Stimulated activated memory B cell treated with anti-CD40 and anti-IgM and Interleukin-4, amounts not matched to agents 10 μg/mL and 1 μg/mL and 100 μg/mL, for 72 hours (primary cell): ENCODE measurements around the gene ATP6V0A4.
"Not testable (repeated sequence)": the region's sequence is repeated elsewhere in the genome, so short reads cannot be mapped to it uniquely, and the experiment has no call there.

ENCODE experiments used
- ATAC-seq: fragments of 150-1000 bp; cut with Tn5 transposase; 2 replicates; pipeline ENCODE4 v1.10.0; 2021
- H3K27ac Mint-ChIP-seq: one replicate; pipeline ENCODE4 v1.8.0; 2022; ENCODE audit warnings: mild to moderate bottlenecking, mixed read lengths
- H3K27me3 Mint-ChIP-seq: one replicate; pipeline ENCODE4 v1.8.0; 2022; ENCODE audit warnings: mixed read lengths
- H3K36me3 Mint-ChIP-seq: one replicate; pipeline ENCODE4 v1.8.0; 2022; ENCODE audit warnings: mixed read lengths
- H3K4me1 Mint-ChIP-seq: one replicate; pipeline ENCODE4 v1.8.0; 2022; ENCODE audit warnings: mixed read lengths
- H3K4me3 Mint-ChIP-seq: one replicate; pipeline ENCODE4 v1.8.0; 2022; ENCODE audit warnings: mild to moderate bottlenecking, moderate library complexity, mixed read lengths
- H3K9me3 Mint-ChIP-seq: one replicate; pipeline ENCODE4 v1.8.0; 2022; ENCODE audit warnings: mixed read lengths

Gene ATP6V0A4

DNA sequence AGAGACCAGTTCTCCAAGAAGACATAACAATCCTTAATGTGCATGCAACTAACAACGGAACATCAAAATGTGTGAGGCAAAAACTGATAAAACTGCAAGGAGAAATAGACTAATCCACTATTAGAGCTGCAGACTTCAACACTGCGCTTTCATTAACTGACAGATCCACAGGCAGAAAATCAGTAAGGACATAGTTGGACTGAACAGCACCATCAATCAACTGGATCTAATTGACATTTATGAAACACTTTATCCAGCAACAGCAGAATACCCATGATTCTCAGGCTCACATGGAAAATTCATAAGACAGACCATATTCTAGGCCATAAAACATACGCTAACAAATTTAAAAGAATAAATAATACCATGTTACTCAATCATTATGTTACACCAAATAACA lies 21.6 kb upstream of the ATP6V0A4 start:
- Mint-ChIP-seq H3K27me3 (no peaks in the 10 kb centered on the region), H3K4me3 (no peak overlapping the region), H3K9me3 (peaks cover 3% of the 10 kb centered on the region), H3K4me1 (no peaks in the 10 kb centered on the region), H3K36me3 (no peaks in the 10 kb centered on the region), H3K27ac (no peak overlapping the region)
- ATAC-seq = no peak

DNA sequence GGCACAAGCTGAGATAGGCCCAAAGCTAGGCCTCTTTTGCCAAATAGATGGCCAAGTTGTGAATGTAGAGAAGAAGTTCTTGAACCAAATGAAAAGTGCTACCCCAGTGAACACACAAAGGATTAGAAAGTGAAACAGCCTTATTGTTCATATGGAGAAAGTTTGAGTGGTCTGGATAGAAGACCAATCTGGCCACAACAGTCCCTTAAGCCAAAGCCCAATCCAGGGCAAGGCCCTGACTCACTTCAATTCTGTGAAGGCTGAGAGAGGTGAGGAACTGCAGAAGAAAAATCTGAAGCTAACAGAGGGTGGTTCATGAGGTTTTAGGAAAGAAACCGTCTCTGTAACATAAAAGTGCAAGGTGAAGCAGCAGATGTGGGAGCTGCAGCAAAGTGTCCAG lies 18.7 kb upstream of the ATP6V0A4 start:
- H3K9me3 Mint-ChIP-seq = peaks cover 3% of the 10 kb centered on the region
- H3K4me3 Mint-ChIP-seq = no peak overlapping the region
- H3K27ac Mint-ChIP-seq = no peak overlapping the region
- no peaks in the 10 kb centered on the region for H3K4me1 Mint-ChIP-seq
- no peak for ATAC-seq
- no peaks in the 10 kb centered on the region for H3K36me3 Mint-ChIP-seq
- H3K27me3 Mint-ChIP-seq = no peaks in the 10 kb centered on the region

DNA sequence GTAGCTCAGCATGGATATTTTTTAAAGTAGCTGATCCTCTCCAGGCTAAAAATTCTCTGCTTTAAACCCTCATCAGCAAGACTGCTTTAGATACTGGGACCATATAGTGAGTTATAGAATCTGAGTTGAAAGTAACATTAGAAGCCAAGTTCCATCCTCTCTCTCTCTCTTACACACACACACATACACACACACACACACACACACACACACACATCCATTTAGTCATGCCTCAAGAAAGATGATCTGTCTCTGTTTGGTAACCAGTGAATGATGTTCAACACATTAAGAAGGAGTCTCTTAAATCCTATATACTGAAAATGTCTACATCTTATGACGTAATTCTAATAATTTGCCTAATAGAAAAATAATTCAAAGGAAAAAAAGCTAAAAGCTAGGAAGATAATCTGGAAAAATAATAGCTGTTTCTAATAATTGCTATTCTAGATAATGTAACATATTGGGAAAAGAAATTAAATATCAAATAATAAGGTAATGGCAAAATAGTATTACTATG lies 16.9 kb upstream of the ATP6V0A4 start:
- Mint-ChIP-seq H3K9me3 (peaks cover 3% of the 10 kb centered on the region), H3K36me3 (no peaks in the 10 kb centered on the region), H3K4me3 (no peak overlapping the region), H3K27ac (no peak overlapping the region), H3K4me1 (no peaks in the 10 kb centered on the region), H3K27me3 (no peaks in the 10 kb centered on the region)
- no peak for ATAC-seq

DNA sequence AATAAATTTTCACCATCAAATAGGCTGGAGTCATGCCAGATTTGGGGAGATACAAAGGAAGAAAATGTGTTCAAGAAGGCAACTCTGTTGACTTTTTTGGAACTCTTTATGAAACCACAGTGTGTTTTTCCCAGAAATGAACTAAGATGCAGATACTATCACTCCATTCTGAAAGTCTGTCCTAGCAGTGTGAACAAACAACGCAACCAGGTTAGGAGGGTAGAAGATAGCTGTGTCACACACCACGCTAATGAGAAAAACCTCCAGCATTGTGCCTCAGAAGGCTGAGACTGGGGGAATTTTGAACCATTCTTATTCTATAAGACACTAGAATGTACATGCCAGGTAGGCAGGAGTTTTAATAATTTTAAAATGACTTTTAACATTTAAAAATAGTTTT lies 15.9 kb upstream of the ATP6V0A4 start:
- ATAC-seq = no peak
- Mint-ChIP-seq H3K4me3 (no peak overlapping the region), H3K27ac (no peak overlapping the region), H3K9me3 (no peaks in the 10 kb centered on the region), H3K4me1 (no peaks in the 10 kb centered on the region), H3K36me3 (no peaks in the 10 kb centered on the region), H3K27me3 (no peaks in the 10 kb centered on the region)

DNA sequence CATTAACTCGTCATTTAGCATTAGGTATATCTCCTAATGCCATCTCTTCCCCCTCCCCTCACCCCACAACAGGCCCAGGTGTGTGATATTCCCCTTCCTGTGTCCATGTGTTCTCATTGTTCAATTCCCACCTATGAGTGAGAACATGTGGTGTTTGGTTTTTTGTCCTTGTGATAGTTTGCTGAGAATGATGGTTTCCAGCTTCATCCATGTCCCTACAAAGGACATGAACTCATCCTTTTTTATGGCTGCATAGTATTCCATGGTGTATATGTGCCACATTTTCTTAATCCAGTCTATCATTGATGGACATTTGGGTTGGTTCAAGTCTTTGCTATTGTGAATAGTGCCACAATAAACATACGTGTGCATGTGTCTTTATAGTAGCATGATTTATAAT lies 13.3 kb upstream of the ATP6V0A4 start:
- H3K4me3 Mint-ChIP-seq, H3K27me3 Mint-ChIP-seq, H3K27ac Mint-ChIP-seq: not testable (repeated sequence)

DNA sequence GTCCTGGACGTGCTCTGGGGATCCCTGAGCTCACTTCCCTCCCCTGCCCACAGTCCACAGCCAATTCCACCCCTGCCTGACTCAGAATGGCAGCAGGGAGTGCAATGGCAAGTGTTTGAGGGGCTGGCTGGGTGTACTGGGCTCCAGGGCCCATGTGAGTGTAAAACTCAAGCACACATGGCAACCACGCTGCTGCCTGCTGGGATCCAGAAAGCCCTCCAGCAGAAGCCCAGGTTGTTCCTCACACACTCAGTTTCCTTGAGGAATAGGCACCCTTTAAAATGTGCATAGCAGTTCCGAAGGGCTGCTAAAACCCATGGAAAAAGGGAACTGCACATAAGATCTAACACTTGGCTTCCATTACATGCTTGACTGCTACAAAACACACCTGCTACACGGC lies 11.3 kb upstream of the ATP6V0A4 start:
- Mint-ChIP-seq H3K27ac (no peak overlapping the region), H3K4me1 (no peaks in the 10 kb centered on the region)

More for the DNA sequence above, 13.3 kb upstream of the ATP6V0A4 start:
- not testable (repeated sequence) for H3K4me1 Mint-ChIP-seq, H3K9me3 Mint-ChIP-seq, H3K36me3 Mint-ChIP-seq, ATAC-seq

DNA sequence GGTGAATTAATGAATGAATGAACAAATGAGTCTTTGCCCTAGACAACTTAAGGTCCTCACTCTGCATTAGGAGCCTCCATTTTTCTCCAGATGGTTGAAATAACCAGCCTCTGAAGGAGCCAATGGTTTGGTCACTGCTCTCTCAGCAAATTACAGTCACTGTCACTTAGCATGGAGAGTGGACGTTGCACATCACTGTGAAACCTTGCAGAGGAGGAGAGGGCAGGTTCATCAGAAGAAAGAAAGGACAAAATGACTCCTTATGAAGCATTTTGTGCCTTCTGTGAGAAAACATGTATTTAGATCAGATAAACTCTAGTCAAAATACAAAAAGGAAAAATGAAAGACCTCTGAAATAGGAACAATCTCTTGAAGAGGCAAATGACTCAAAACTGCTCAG lies 6.6 kb upstream of the ATP6V0A4 start:
- no peak for ATAC-seq
- Mint-ChIP-seq H3K27me3 (no peaks in the 10 kb centered on the region), H3K4me1 (no peaks in the 10 kb centered on the region), H3K36me3 (no peaks in the 10 kb centered on the region), H3K9me3 (peaks cover 3% of the 10 kb centered on the region), H3K4me3 (no peak overlapping the region), H3K27ac (no peak overlapping the region)

More for the DNA sequence above, 11.3 kb upstream of the ATP6V0A4 start:
- ATAC-seq = no peak
- H3K4me3 Mint-ChIP-seq = no peak overlapping the region
- no peaks in the 10 kb centered on the region for H3K36me3 Mint-ChIP-seq
- H3K27me3 Mint-ChIP-seq = no peaks in the 10 kb centered on the region
- peaks cover 3% of the 10 kb centered on the region for H3K9me3 Mint-ChIP-seq

DNA sequence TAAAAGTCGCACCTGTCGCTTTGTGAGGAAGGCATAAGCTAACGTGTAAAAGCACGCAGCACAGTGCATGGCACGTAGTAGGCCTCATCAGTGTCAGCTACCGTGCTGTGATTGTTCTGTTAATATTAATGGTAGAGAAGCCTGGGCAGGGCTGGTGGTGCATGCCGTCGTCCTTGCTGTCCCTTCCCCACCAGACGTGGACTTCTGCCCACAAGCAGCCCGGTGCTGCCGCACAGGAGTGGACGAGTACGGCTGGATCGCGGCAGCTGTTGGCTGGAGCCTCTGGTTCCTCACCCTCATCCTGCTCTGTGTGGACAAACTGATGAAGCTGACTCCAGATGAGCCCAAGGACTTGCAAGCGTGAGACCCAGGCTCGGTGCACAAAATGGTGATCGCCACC lies 4.7 kb upstream of the ATP6V0A4 start:
- ATAC-seq = no peak
- Mint-ChIP-seq H3K27me3 (peaks cover 8% of the 10 kb centered on the region), H3K36me3 (no peaks in the 10 kb centered on the region), H3K4me3 (no peak overlapping the region), H3K9me3 (no peaks in the 10 kb centered on the region), H3K27ac (no peak overlapping the region), H3K4me1 (no peaks in the 10 kb centered on the region)

DNA sequence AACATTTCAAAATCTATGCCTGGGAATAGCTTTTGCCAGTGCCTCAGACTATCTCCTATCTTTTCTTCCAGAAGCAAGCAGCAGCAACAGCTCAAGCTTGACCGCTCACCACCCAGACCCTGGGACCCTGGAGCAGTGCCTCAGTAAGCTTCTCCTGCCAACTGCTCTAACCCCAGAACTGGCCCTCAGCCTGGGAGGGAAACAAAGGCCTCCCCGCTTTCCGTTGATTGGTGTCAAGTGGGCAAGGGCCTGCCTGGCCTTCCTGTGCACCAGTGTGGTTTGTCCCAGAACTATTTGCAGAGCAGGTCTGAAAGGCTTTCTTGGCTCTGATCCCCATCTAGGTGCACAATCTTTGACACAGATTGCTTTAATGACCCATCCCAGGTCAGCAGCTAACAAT lies 3.3 kb upstream of the ATP6V0A4 start:
- Mint-ChIP-seq H3K9me3 (no peaks in the 10 kb centered on the region), H3K4me1 (no peaks in the 10 kb centered on the region), H3K27me3 (peaks cover 8% of the 10 kb centered on the region), H3K36me3 (no peaks in the 10 kb centered on the region), H3K4me3 (no peak overlapping the region), H3K27ac (no peak overlapping the region)
- no peak for ATAC-seq

DNA sequence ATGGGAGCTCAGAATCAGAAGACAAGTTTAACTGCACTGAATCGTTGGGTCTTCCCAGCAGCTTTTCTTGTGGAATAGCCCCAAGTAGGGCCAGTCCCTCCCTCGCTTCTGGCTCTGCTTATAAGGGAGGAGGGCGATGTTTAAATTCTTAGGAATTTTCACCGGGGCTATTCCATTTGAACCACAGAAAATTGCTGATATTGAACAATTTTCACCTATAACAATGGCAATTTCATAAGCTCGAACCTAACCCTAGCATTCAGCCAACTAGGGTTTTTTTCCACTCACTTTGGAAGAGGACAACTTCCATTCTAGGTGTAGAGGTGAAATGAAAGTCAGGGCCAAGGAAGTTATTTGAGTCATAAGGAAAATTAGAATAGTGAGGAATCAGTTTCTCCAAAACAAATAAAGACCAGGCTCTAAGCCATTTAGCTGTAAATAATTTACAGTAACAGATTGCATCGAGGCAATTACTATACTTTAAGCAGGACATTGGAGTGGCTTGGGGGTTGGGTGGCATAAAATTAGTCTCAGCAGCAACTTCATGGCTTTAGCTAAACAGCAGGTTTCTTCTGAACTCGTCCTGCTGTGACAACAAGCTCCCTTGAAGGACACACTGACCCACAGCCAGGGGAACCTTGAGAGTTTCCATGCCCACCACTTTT lies 1.5 kb upstream of the ATP6V0A4 start:
- no peaks in the 10 kb centered on the region for H3K9me3 Mint-ChIP-seq
- peaks cover 8% of the 10 kb centered on the region for H3K27me3 Mint-ChIP-seq
- no peak for ATAC-seq
- no peaks in the 10 kb centered on the region for H3K36me3 Mint-ChIP-seq
- H3K27ac Mint-ChIP-seq = no peak overlapping the region
- no peaks in the 10 kb centered on the region for H3K4me1 Mint-ChIP-seq
- H3K4me3 Mint-ChIP-seq = no peak overlapping the region

DNA sequence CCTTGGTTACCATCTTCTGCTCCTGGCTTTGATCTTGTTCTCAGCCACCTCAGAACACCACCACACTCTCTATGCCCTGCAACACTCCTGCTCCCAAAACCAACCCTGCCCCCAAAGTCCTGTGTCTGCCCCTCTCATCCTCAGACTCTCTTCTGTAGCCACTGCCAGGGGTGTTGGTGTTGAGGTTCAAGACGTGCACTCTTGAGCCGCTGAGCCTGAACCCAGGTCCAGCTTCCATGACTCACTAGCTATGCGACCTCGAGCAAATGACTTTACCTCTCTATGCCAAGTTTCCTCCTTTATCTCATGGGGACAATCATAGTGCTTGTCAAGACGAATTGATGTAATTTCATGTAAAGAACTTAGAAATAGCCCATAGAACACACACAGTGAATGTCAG lies 840 bp upstream of the ATP6V0A4 start:
- H3K27me3 Mint-ChIP-seq = peaks cover 8% of the 10 kb centered on the region
- H3K36me3 Mint-ChIP-seq = no peaks in the 10 kb centered on the region
- H3K4me1 Mint-ChIP-seq = no peaks in the 10 kb centered on the region
- H3K9me3 Mint-ChIP-seq = no peaks in the 10 kb centered on the region
- H3K27ac Mint-ChIP-seq = no peak overlapping the region
- no peak overlapping the region for H3K4me3 Mint-ChIP-seq
- ATAC-seq = no peak

DNA sequence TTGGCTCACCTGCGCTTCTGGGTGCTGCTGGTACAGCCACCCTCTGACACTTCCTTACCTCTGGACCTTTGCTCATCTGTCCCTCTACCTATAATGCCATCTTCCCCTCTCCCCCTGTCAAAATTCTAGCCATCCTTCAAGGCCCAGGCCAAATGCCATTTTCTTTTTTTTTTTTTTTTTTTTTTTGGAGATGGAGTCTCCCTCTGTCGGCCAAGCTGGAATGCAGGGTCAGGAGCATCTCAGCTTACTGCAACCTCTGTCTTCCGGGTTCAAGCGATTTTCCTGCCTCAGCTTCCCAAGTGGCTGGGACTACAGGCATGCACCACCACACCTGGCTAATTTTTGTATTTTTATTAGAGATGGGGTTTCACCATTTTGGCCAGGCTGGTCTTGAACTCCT lies 950 bp downstream of the ATP6V0A4 start:
- not testable (repeated sequence) for H3K27ac Mint-ChIP-seq, H3K27me3 Mint-ChIP-seq

DNA sequence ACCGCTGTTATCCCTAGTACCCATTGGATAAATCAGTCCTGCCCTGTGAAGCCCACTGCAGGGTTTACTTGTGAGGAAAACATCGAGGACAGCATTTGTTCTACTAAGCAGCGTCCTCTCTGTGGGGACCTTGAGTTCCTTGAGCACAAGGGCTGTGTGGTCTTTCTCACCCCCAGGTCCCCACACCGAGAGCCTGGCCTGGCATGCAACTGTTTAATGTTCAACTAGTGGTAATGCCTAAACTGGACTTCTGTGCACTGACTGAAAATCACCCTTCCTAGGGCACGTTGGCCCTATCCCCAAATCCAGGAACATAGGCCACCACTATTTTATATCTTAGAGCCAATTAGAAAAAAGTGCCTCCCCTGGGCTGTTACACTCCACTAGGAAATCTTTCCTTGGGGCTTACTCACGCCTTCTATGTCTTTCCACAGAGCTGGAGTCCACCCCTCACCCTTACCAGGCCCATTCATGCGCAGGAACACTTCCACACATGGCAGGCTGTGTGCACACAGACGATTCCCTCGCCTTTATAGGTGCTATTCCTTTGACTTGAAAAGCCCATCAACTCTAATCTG lies 1.9 kb downstream of the ATP6V0A4 start:
- Mint-ChIP-seq H3K36me3 (no peaks in the 10 kb centered on the region), H3K27ac (no peak overlapping the region), H3K4me3 (no peak overlapping the region), H3K9me3 (no peaks in the 10 kb centered on the region), H3K27me3 (peaks cover 8% of the 10 kb centered on the region), H3K4me1 (no peaks in the 10 kb centered on the region)
- ATAC-seq = no peak

More for the DNA sequence above, 950 bp downstream of the ATP6V0A4 start:
- H3K4me1 Mint-ChIP-seq, H3K4me3 Mint-ChIP-seq, H3K9me3 Mint-ChIP-seq, ATAC-seq, H3K36me3 Mint-ChIP-seq: not testable (repeated sequence)

DNA sequence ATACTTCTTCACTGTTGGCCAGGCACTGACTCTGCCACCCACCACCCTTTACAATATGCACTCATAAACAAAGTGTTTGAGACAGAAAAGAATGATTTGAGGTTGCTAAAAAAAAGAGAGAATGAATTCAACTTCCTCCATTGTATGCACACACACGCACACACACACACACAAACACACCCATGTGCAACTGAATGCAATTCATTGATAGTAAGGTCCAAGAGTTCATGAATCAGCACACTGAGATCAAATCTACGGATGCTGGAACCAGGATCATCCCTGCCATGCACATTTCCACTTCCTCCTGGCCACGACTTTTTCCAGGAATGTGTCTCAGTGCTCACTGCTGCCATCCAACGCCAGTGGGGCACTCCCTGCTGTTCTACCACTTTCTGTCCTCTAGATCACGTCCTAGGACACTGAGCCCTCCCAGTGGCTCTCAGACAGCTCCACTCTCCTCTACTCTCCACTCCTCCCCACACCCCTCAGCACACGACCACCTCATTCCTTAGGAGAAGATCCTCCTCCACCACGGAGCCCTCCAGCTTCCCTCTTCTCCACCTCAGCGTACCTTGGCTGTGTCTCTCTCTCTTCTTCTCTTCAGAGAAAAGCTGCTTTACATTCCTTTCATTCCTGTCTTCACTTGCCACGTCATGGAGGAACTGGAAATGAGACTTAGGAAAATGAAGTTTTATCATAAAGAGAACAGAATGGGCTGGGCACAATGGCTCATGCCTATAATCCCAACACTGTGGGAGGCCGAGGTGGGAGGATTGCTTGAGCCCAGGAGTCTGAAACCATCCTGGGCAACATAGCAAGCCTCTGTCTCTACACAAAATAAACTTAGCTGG lies 12.2 kb downstream of the ATP6V0A4 start:
- Mint-ChIP-seq H3K4me1 (no peaks in the 10 kb centered on the region), H3K27ac (no peak overlapping the region), H3K4me3 (no peak overlapping the region), H3K9me3 (peaks cover 12% of the 10 kb centered on the region), H3K36me3 (no peaks in the 10 kb centered on the region), H3K27me3 (peaks cover 17% of the 10 kb centered on the region)
- ATAC-seq = no peak

DNA sequence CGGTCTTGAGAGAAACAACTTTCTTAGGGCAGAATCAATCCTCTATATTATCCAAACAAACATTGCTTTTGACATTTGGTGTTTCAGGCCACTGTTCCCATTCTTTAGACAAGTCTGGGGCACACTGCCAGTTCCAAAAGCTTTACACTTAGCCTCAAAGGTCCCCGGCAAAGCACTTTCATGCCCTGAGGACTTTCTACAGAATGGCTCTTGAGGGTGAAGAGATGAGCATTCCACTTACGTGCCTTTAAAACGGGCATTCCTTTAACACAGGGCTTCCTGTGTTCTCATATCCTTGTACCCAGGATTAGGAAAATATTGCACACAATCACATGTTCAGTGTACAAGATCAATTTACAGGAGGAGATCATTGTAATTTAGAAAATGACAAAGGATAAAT lies 13.3 kb downstream of the ATP6V0A4 start:
- no peak overlapping the region for H3K27ac Mint-ChIP-seq
- no peak for ATAC-seq
- no peaks in the 10 kb centered on the region for H3K36me3 Mint-ChIP-seq
- H3K4me1 Mint-ChIP-seq = no peaks in the 10 kb centered on the region
- H3K4me3 Mint-ChIP-seq = no peak overlapping the region
- peaks cover 17% of the 10 kb centered on the region for H3K27me3 Mint-ChIP-seq
- peaks cover 12% of the 10 kb centered on the region for H3K9me3 Mint-ChIP-seq

DNA sequence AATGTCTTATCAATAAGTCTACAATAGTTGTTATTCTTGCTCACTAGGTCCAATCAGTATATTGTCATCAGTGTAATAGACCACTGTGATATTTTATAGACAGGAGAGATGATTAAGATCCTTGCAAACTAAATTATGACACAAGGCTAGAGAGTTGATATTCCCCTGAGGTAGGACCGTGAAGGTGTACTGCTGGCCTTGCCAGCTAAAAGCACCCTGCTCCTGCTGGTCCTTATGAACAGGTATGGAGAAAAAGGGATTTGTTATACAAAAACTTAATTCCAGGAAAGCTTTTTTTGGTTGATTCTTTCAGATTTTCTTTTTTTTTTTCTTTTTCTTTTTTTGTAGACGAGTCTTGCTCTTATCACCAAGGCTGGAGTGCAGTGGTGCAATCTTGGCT lies 17.0 kb downstream of the ATP6V0A4 start:
- ATAC-seq = no peak
- H3K36me3 Mint-ChIP-seq = no peaks in the 10 kb centered on the region
- H3K4me1 Mint-ChIP-seq = no peaks in the 10 kb centered on the region
- no peak overlapping the region for H3K4me3 Mint-ChIP-seq
- H3K27ac Mint-ChIP-seq = no peak overlapping the region
- H3K9me3 Mint-ChIP-seq = peaks cover 8% of the 10 kb centered on the region
- H3K27me3 Mint-ChIP-seq = peaks cover 17% of the 10 kb centered on the region
